T-cell (primary cell): ENCODE data around the gene MGST2. TPM values are rescaled to one million over a fixed set of nuclear protein-coding genes. Genes with fewer than 3 reads are reported as not detected.

Experiments used
- ATAC-seq, 4 experiments: fragments of 200-7000 bp in 3 of 4; fragments of 150-1000 bp in 1 of 4; cut with Tn5 transposase; replicated peaks in 1 of 4; 1 replicate in 3 of 4; 2 replicates in 1 of 4; pipeline ENCODE4 v1.10.0; 2021; ENCODE audit warnings: moderate library complexity in 3 of 4, mild to moderate bottlenecking in 2 of 4, moderate number of reproducible peaks in 1 of 4
- CTCF ChIA-PET, 2 donors: fragments of 300-600 bp; sonication (Branson Sonifier 250); formaldehyde crosslinking; loops; one replicate each; lab custom pipeline; 2022; ENCODE audit warnings: antibody characterized with exemption in 2 of 2; lab: Charles Lee
- POLR2A ChIA-PET, 2 donors: fragments of 300-600 bp; sonication (Branson Sonifier 250); formaldehyde crosslinking; loops; one replicate each; lab custom pipeline; 2022; ENCODE audit warnings: antibody characterized with exemption in 2 of 2; lab: Charles Lee
- DNase-seq, 35 experiments: peaks; one replicate each; pipeline versions ENCODE4 v3.0.0 to v3.0.0-alpha.2; 2013 to 2023
- H3K27ac ChIP-seq: one replicate; pipeline ENCODE4 v1.5.1; 2013; ENCODE audit warnings: low read length
- H3K27me3 ChIP-seq, 2 experiments: replicated peaks in 1 of 2; 1 replicate in 1 of 2; 2 replicates in 1 of 2; pipeline versions ENCODE4 v1.6.1 to v1.7.0; 2013; ENCODE audit warnings: low read length in 1 of 2, mixed read lengths in 1 of 2; ENCODE audit not compliant: control insufficient read depth in 2 of 2, insufficient read depth in 2 of 2; ENCODE audit errors: extremely low read depth in 1 of 2
- H3K36me3 ChIP-seq, 2 donors: 1 replicate in 1 of 2; 2 replicates in 1 of 2; pipeline versions ENCODE4 v1.6.1 to v1.7.0; 2013; ENCODE audit warnings: low read length in 1 of 2; ENCODE audit not compliant: control insufficient read depth in 2 of 2, insufficient read depth in 1 of 2; ENCODE audit errors: extremely low read depth in 1 of 2
- H3K4me1 ChIP-seq, 2 experiments: 1 replicate in 1 of 2; 2 replicates in 1 of 2; pipeline versions ENCODE4 v1.6.1 to v1.7.0; 2013; ENCODE audit warnings: low read length in 2 of 2, mixed read lengths in 1 of 2; ENCODE audit not compliant: insufficient read depth in 2 of 2, control insufficient read depth in 1 of 2; ENCODE audit errors: extremely low read depth in 1 of 2
- H3K4me3 ChIP-seq, 2 donors: 1 replicate in 1 of 2; 2 replicates in 1 of 2; pipeline versions ENCODE4 v1.5.1 to v1.7.0; 2013; ENCODE audit warnings: mild to moderate bottlenecking in 2 of 2, low read length in 1 of 2, moderate library complexity in 1 of 2; ENCODE audit not compliant: control insufficient read depth in 1 of 2; ENCODE audit errors: extremely low read depth in 1 of 2
- H3K9me3 ChIP-seq: 2 replicates; pipeline ENCODE4 v1.7.0; 2013
- H3K27ac Mint-ChIP-seq, 2 donors: one replicate each; pipeline ENCODE4 v1.8.0; 2020 to 2021; ENCODE audit warnings: mild to moderate bottlenecking in 2 of 2, mixed read lengths in 2 of 2
- H3K27me3 Mint-ChIP-seq, 2 donors: one replicate each; pipeline ENCODE4 v1.8.0; 2021 to 2022; ENCODE audit warnings: mixed read lengths in 2 of 2
- H3K36me3 Mint-ChIP-seq: one replicate; pipeline ENCODE4 v1.8.0; 2021; ENCODE audit warnings: mixed read lengths
- H3K4me1 Mint-ChIP-seq, 3 donors: one replicate each; pipeline ENCODE4 v1.8.0; 2020 to 2022; ENCODE audit warnings: mixed read lengths in 3 of 3, mild to moderate bottlenecking in 1 of 3
- H3K4me3 Mint-ChIP-seq, 3 donors: one replicate each; pipeline ENCODE4 v1.8.0; 2020 to 2022; ENCODE audit warnings: mild to moderate bottlenecking in 3 of 3, mixed read lengths in 3 of 3, moderate library complexity in 3 of 3
- H3K9me3 Mint-ChIP-seq, 3 donors: one replicate each; pipeline ENCODE4 v1.8.0; 2020 to 2022; ENCODE audit warnings: mixed read lengths in 3 of 3
- WGBS: methylation state at CpG from one replicate; pipeline ENCODE4 v1.1.5; 2013; ENCODE audit warnings: missing lambda C conversion rate; ENCODE audit not compliant: insufficient coverage; 5-methylcytosine and 5-hydroxymethylcytosine counted together
- total RNA-seq, 35 experiments: library from RNA in 6 of 35; stranded (reverse) in 6 of 35; fragments of 120-200 nt in 1 of 35; gene quantifications; one replicate each; pipeline versions ENCODE4 v1.2.1 to v1.2.4 and lab custom pipeline; 2013 to 2026

The MGST2 gene
- 1 to 10 TPM; 1.9 to 6.2 (median 3.1) TPM for total RNA-seq
- 6.6 TPM for total RNA-seq (2013)
- total RNA-seq (lab: John Stamatoyannopoulos, UW), result 0 to 4.0 (median 1.2) reads per million in 29 experiments

DNA sequence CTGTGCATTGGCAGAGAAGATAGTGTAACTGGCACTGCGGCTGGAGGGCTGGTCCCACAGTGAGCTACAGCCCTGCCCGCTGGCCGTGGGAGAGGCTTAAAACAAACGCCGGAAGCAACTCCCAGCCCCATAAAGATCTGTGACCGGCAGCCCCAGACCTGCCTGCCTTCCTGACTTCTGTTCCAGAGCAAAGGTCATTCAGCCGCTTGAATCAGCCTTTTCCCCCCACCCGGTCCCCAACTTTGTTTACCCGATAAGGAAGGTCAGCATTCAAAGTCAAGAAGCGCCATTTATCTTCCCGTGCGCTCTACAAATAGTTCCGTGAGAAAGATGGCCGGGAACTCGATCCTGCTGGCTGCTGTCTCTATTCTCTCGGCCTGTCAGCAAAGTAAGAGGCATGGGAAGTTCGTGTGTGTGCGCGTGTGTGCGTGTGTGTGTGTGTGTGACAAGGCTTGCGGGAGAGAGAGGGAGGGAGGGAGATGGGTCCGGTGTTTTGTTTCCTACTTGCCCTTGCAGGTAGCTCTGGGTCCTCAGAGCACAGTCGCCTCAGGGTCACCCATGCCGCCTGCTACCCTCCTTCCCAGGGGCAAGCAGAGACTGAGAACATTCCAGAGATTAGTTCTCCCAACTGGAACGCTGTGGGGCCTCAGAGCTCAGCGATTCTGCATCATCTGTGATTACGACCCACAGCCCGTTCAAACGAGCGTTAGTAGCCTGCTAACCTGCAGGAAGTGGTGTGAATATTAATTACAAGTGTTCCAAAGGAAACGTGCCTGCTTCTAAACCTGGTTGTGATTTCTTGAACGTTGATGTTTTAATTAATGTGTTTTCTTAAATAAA is at the start of gene MGST2:
MGST2 (plus strand) TSS at position 130 of the 840 bp plus-strand sequence; CDS start at position 331, 201 bp downstream.
- ATAC-seq (peak; percentile 50 to 67 (median 60)), DNase-seq (peak in 12 of 35 experiments; percentile 5 to 36 (median 12))
- H3K27me3 Mint-ChIP-seq, result no peaks in the 10 kb centered on the region
- H3K4me3 Mint-ChIP-seq, result peak within 1 kb of the TSS; percentile 89 to 94 (median 90)
- Histone ChIP-seq H3K9me3 (no peaks in the 10 kb centered on the region), H3K27ac (peak within 1 kb of the TSS; percentile 47), H3K36me3 (no peaks in the 10 kb centered on the region), H3K4me3 (peak within 1 kb of the TSS; percentile 71 to 88), H3K4me1 (peaks cover 9 to 19% of the 10 kb centered on the region in 2 experiments), H3K27me3 (peaks cover 0 to 6% of the 10 kb centered on the region in 2 experiments)
- peaks cover 19 to 26% (median 19%) of the 10 kb centered on the region in 3 donors for H3K4me1 Mint-ChIP-seq
- H3K9me3 Mint-ChIP-seq, result no peaks in the 10 kb centered on the region
- ChIA-PET CTCF (interaction anchor here (0.6 to 2.0 kb wide), 5 partner anchors 9 to 565 kb away, joined by 3 to 16 read pairs (median 4); no protein-coding TSS in a partner anchor), POLR2A (no interaction called here)
- no peaks in the 10 kb centered on the region for H3K36me3 Mint-ChIP-seq
- H3K27ac Mint-ChIP-seq, result peak within 1 kb of the TSS; percentile 65 to 82
- 7% methylated on average over 11 of the region's 32 CpGs for WGBS

- Histone ChIP-seq H3K36me3 (no peaks in the 10 kb centered on the region), H3K27ac (no peak overlapping the region), H3K9me3 (no peaks in the 10 kb centered on the region), H3K4me3 (no peak overlapping the region), H3K27me3 (peaks cover 0 to under 1% of the 10 kb centered on the region in 2 experiments), H3K4me1 (no peaks in the 10 kb centered on the region)
- no CpG with 5 or more reads among the region's 7 CpGs for WGBS
- Mint-ChIP-seq H3K4me1 (peaks cover 0 to 4% (median 0%) of the 10 kb centered on the region in 3 donors), H3K9me3 (no peaks in the 10 kb centered on the region), H3K27ac (no peak overlapping the region), H3K4me3 (no peak overlapping the region), H3K36me3 (no peaks in the 10 kb centered on the region), H3K27me3 (peaks cover 0 to 9% of the 10 kb centered on the region in 2 donors)
- ChIA-PET CTCF (interaction anchor here (0.5 to 1.7 kb wide), 3 partner anchors 14 to 520 kb away, joined by 3 to 5 read pairs (median 3); no protein-coding TSS in a partner anchor), POLR2A (no interaction called here)
- DNase-seq (no peak), ATAC-seq (no peak)
These were observed 47.7 kb upstream of the MGST2 start for GRCh38 chr4:139617702-139618490.

DNA sequence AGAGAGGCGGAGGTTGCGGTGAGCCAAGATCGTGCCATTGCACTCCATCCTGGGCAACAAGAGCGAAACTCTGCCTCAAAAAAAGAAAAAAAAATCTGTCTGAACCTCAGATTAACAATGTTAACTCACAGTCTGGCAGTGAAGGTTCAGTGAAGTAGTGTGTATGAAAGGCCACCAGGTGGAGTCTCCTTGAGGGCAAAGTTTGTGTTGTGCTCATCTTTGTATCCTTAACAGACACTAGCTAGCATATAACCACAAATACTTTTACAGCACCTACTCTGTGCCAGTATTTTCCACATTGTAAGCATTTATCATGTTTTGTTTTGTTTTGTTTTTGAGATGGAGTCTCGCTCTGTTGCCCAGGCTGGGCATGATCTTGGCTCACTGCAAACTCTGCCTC is 46.0 kb upstream of the MGST2 start:
- no peaks in the 10 kb centered on the region for H3K9me3 Mint-ChIP-seq
- no peak for ATAC-seq
- no peak overlapping the region for H3K4me3 ChIP-seq

GRCh38 chr4:139622901-139623381 is 42.7 kb upstream of the MGST2 start:
- no peak overlapping the region for H3K4me3 ChIP-seq
- CTCF ChIA-PET, result no interaction called here
- H3K27ac Mint-ChIP-seq, result no peak overlapping the region
- no peak overlapping the region for H3K4me3 Mint-ChIP-seq
- no peaks in the 10 kb centered on the region for H3K4me1 ChIP-seq
- H3K27me3 Mint-ChIP-seq, result peaks cover 0 to 19% of the 10 kb centered on the region in 2 donors
- no peaks in the 10 kb centered on the region for H3K36me3 Mint-ChIP-seq
- POLR2A ChIA-PET, result no interaction called here
- DNase-seq (no peak), ATAC-seq (no peak)
- peaks cover 0 to 2% (median 0%) of the 10 kb centered on the region in 3 donors for H3K4me1 Mint-ChIP-seq
- H3K9me3 Mint-ChIP-seq, result no peaks in the 10 kb centered on the region
- H3K36me3 ChIP-seq, result no peaks in the 10 kb centered on the region
- 94% methylated on average over 2 of the region's 4 CpGs for WGBS
- no peak overlapping the region for H3K27ac ChIP-seq
- no peaks in the 10 kb centered on the region for H3K9me3 ChIP-seq
- H3K27me3 ChIP-seq, result peaks cover 0 to 3% of the 10 kb centered on the region in 2 experiments

More for the DNA sequence above, 46.0 kb upstream of the MGST2 start:
- Histone ChIP-seq H3K9me3 (no peaks in the 10 kb centered on the region), H3K27ac (no peak overlapping the region), H3K27me3 (peaks cover 0 to 3% of the 10 kb centered on the region in 2 experiments), H3K36me3 (no peaks in the 10 kb centered on the region), H3K4me1 (no peaks in the 10 kb centered on the region)
- Mint-ChIP-seq H3K4me1 (peaks cover 0 to 4% (median 0%) of the 10 kb centered on the region in 3 donors), H3K27me3 (peaks cover 0 to 17% of the 10 kb centered on the region in 2 donors), H3K4me3 (no peak overlapping the region), H3K36me3 (no peaks in the 10 kb centered on the region), H3K27ac (no peak overlapping the region)
- WGBS, result 100% methylated on average over 1 of the region's 5 CpGs
- peak in 1 of 35 experiments; percentile 18 for DNase-seq
- ChIA-PET POLR2A (interaction anchor here in 1 of 2 donors (0.7 kb wide), 1 partner anchor 599 kb away, joined by 4 read pairs; no protein-coding TSS in a partner anchor), CTCF (interaction anchor here (0.6 to 1.5 kb wide), 4 partner anchors 17 to 590 kb away, joined by 3 to 4 read pairs (median 3); no protein-coding TSS in a partner anchor)

GRCh38 chr4:139624441-139625092 is 41.1 kb upstream of the MGST2 start:
- H3K4me1 Mint-ChIP-seq, result peaks cover 0 to 2% (median 0%) of the 10 kb centered on the region in 3 donors
- ChIA-PET POLR2A (no interaction called here), CTCF (no interaction called here)
- no CpG with 5 or more reads among the region's 3 CpGs for WGBS
- no peak for ATAC-seq
- no peaks in the 10 kb centered on the region for H3K36me3 ChIP-seq
- no peak overlapping the region for H3K4me3 Mint-ChIP-seq
- H3K27ac ChIP-seq, result no peak overlapping the region
- no peaks in the 10 kb centered on the region for H3K9me3 ChIP-seq
- peaks cover 0 to 3% of the 10 kb centered on the region in 2 experiments for H3K27me3 ChIP-seq
- no peaks in the 10 kb centered on the region for H3K9me3 Mint-ChIP-seq
- DNase-seq, result no peak
- no peak overlapping the region for H3K27ac Mint-ChIP-seq
- H3K36me3 Mint-ChIP-seq, result no peaks in the 10 kb centered on the region
- no peaks in the 10 kb centered on the region for H3K4me1 ChIP-seq
- H3K4me3 ChIP-seq, result no peak overlapping the region
- peaks cover 0 to 19% of the 10 kb centered on the region in 2 donors for H3K27me3 Mint-ChIP-seq
